ENCODE measurements around the gene EPB41L4B.

Gene EPB41L4B

DNA sequence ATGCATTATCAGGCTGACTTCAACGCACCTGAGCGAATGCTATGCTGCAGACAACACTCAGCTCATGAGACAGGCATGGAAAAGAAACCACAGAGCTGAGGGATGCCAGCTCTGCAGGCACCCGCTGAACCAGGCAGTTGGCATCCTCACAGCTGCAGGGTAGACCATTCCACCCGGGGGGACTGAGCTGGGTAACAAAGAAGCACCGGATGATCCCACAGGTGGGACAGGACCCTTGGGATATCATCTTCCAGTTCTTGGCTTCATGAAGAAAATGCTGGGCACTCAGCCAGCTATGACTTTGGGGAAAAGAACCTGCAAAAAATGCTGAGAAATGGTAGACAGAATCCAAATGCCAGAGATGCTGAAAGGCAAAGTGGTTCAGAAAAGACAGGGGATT is 9.6 kb downstream of the EPB41L4B start:
- Histone ChIP-seq H3K9me3 (ENCODE audit: control insufficient read depth, low read depth, low read length) (no peaks in the 10 kb centered on the region), H3K36me3 (ENCODE audit: control insufficient read depth, low read depth, low read length) (no peaks in the 10 kb centered on the region), H3K27ac (ENCODE audit: low read length) (no peak overlapping the region), H3K27me3 (ENCODE audit: control insufficient read depth, insufficient read depth, low read length) (no peaks in the 10 kb centered on the region), H3K4me1 (ENCODE audit: control insufficient read depth, low read depth, low read length) (peaks cover 43% of the 10 kb centered on the region), H3K4me3 (ENCODE audit: low read length) (no peak overlapping the region), H3K9ac (ENCODE audit: low read length) (no peak overlapping the region)

DNA sequence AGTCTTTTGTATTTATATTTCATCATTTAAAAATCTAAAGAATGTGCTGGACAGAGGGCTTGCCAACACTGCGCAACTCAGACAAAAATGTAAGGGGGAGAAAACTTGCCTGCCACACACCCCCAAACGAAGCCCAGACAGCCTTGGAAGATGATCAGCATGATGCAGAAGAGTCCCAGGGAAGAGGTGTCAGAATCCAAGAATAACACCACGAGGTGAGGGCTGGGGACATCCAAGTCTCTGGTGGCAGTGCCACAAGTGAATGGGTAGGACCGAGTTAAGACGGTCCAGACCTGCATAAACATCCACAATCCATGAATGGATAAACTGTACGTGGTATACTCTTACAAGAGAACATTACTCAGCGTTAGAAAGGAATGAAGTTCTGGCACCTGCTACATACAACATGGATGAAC is 10.4 kb downstream of the EPB41L4B start:
- H3K36me3 ChIP-seq (ENCODE audit: control insufficient read depth, low read depth, low read length): no peaks in the 10 kb centered on the region
- H3K4me1 ChIP-seq (ENCODE audit: control insufficient read depth, low read depth, low read length): peaks cover 36% of the 10 kb centered on the region
- H3K4me3 ChIP-seq (ENCODE audit: low read length): no peak overlapping the region
- no peak overlapping the region for H3K27ac ChIP-seq (ENCODE audit: low read length)
- H3K9me3 ChIP-seq (ENCODE audit: control insufficient read depth, low read depth, low read length): no peaks in the 10 kb centered on the region
- H3K9ac ChIP-seq (ENCODE audit: low read length): no peak overlapping the region
- no peaks in the 10 kb centered on the region for H3K27me3 ChIP-seq (ENCODE audit: control insufficient read depth, insufficient read depth, low read length)

DNA sequence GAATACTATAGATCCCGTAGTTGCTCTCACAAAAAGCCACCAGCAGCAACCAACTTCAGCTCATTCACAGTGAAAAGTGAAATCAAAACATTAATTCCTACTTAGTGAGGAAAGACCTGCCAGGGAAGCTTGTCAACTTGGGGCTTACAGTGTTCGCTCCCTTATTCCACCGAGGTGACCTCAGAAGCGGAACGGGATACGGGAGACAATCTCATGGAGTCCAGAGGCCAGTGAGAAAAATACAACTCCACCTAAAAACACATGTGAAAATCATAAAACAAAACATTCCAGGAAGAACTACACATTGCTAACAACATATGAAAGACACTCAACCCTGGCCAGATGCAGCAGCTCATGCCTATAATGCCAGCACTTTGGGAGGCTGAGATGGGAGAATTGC is 11.6 kb downstream of the EPB41L4B start:
- no peak overlapping the region for H3K9ac ChIP-seq (ENCODE audit: low read length)
- H3K27me3 ChIP-seq (ENCODE audit: control insufficient read depth, insufficient read depth, low read length): no peaks in the 10 kb centered on the region
- H3K9me3 ChIP-seq (ENCODE audit: control insufficient read depth, low read depth, low read length): no peaks in the 10 kb centered on the region
- H3K27ac ChIP-seq (ENCODE audit: low read length): no peak overlapping the region
- no peaks in the 10 kb centered on the region for H3K36me3 ChIP-seq (ENCODE audit: control insufficient read depth, low read depth, low read length)
- H3K4me1 ChIP-seq (ENCODE audit: control insufficient read depth, low read depth, low read length): peaks cover 24% of the 10 kb centered on the region
- H3K4me3 ChIP-seq (ENCODE audit: low read length): no peak overlapping the region

- H3K36me3 ChIP-seq (ENCODE audit: control insufficient read depth, low read depth, low read length): no peaks in the 10 kb centered on the region
- peaks cover 8% of the 10 kb centered on the region for H3K4me1 ChIP-seq (ENCODE audit: control insufficient read depth, low read depth, low read length)
- no peaks in the 10 kb centered on the region for H3K27me3 ChIP-seq (ENCODE audit: control insufficient read depth, insufficient read depth, low read length)
- H3K4me3 ChIP-seq (ENCODE audit: low read length): no peak overlapping the region
- H3K27ac ChIP-seq (ENCODE audit: low read length): no peak overlapping the region
- H3K9me3 ChIP-seq (ENCODE audit: control insufficient read depth, low read depth, low read length): no peaks in the 10 kb centered on the region
- H3K9ac ChIP-seq (ENCODE audit: low read length): no peak overlapping the region
Observed at GRCh38 chr9:109307380-109308240, 13.2 kb downstream of the EPB41L4B start.

DNA sequence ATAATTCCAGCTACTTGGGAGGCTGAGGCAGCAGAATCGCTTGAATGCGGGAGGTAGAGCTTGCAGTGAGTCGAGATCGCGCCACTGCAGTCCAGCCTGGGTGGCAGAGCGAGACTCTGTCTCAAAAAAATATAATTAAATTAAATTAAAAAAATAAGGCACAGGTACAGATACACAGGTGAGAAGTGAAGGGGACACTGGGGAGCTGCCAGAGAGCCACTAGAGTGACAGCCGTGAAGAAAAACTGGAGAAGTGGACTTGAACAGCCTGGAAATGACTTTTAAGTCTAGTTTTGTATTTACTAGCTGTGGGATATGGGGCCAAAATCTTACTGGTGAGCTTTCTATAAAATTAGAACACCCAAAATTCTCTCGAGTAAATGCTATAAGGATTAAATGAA is 15.1 kb downstream of the EPB41L4B start:
- H3K4me3 ChIP-seq (ENCODE audit: low read length): no peak overlapping the region
- no peaks in the 10 kb centered on the region for H3K36me3 ChIP-seq (ENCODE audit: control insufficient read depth, low read depth, low read length)
- peaks cover 3% of the 10 kb centered on the region for H3K4me1 ChIP-seq (ENCODE audit: control insufficient read depth, low read depth, low read length)
- H3K9me3 ChIP-seq (ENCODE audit: control insufficient read depth, low read depth, low read length): no peaks in the 10 kb centered on the region
- no peaks in the 10 kb centered on the region for H3K27me3 ChIP-seq (ENCODE audit: control insufficient read depth, insufficient read depth, low read length)
- no peak overlapping the region for H3K27ac ChIP-seq (ENCODE audit: low read length)
- H3K9ac ChIP-seq (ENCODE audit: low read length): no peak overlapping the region

DNA sequence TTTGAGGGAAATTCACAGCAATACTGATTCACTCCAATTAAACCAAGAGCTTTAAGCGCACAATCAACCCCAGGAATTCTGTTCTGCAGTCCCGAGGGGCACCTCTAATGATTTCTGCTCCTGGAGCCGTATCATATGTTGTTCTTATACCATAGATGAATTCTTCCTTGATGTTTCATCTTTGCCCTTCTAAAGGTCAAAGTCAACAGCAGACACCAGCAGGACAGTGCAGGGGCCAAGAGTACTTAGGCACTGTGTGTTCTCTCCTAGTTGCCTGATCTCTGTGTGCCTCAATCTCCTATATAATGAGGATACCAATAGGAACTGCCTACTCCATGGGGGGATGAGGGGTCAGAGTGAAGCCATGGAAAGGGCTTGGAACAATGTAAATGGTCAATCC is 16.5 kb downstream of the EPB41L4B start:
- Histone ChIP-seq H3K27me3 (ENCODE audit: control insufficient read depth, insufficient read depth, low read length) (no peaks in the 10 kb centered on the region), H3K27ac (ENCODE audit: low read length) (no peak overlapping the region), H3K4me3 (ENCODE audit: low read length) (no peak overlapping the region), H3K9me3 (ENCODE audit: control insufficient read depth, low read depth, low read length) (no peaks in the 10 kb centered on the region), H3K4me1 (ENCODE audit: control insufficient read depth, low read depth, low read length) (peaks cover 3% of the 10 kb centered on the region), H3K9ac (ENCODE audit: low read length) (no peak overlapping the region), H3K36me3 (ENCODE audit: control insufficient read depth, low read depth, low read length) (no peaks in the 10 kb centered on the region)

DNA sequence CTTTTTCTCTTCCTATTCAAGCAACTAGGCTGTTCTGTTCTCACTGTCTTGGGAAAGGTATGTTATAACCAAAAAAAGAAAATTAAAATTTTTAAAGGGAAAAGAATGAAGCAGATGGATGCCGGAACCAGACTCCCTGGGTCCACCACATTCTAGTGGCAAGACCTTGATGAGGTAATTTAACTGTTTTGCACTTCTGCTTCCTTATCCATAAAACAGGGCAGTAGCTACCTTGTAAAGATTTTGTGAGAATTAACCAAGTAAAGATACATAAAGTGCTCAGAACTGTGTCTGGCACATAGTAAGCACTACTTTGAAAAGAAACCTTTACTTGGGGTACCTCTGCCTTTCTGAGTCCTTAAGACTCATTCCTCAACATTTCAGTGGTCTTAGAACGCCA is 17.0 kb downstream of the EPB41L4B start:
- Histone ChIP-seq H3K4me3 (ENCODE audit: low read length) (no peak overlapping the region), H3K4me1 (ENCODE audit: control insufficient read depth, low read depth, low read length) (peaks cover 3% of the 10 kb centered on the region), H3K27ac (ENCODE audit: low read length) (no peak overlapping the region), H3K9ac (ENCODE audit: low read length) (no peak overlapping the region), H3K36me3 (ENCODE audit: control insufficient read depth, low read depth, low read length) (no peaks in the 10 kb centered on the region), H3K27me3 (ENCODE audit: control insufficient read depth, insufficient read depth, low read length) (no peaks in the 10 kb centered on the region), H3K9me3 (ENCODE audit: control insufficient read depth, low read depth, low read length) (no peaks in the 10 kb centered on the region)

DNA sequence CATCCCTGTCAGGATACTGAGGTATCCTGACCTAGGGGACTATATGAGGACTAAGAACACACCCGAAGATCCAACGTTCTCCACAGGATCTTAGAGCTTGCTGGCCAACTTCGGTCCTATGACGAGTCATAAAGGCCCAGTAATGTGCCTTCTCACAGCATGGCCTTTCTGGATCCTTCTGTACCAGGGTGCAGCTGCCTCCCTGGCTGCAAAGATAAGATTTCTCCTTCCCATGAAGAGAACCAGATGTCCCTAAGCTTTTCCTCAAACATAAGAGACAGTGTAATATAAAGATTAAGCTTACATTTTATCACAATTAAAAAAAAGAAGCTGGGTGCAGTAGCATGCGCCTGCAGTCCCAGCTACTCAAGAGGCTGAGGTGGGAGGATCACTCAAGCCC is 18.3 kb downstream of the EPB41L4B start:
- Histone ChIP-seq H3K27me3 (ENCODE audit: control insufficient read depth, insufficient read depth, low read length) (no peaks in the 10 kb centered on the region), H3K36me3 (ENCODE audit: control insufficient read depth, low read depth, low read length) (no peaks in the 10 kb centered on the region), H3K27ac (ENCODE audit: low read length) (no peak overlapping the region), H3K9me3 (ENCODE audit: control insufficient read depth, low read depth, low read length) (no peaks in the 10 kb centered on the region), H3K4me1 (ENCODE audit: control insufficient read depth, low read depth, low read length) (peaks cover 3% of the 10 kb centered on the region), H3K9ac (ENCODE audit: low read length) (no peak overlapping the region), H3K4me3 (ENCODE audit: low read length) (no peak overlapping the region)

DNA sequence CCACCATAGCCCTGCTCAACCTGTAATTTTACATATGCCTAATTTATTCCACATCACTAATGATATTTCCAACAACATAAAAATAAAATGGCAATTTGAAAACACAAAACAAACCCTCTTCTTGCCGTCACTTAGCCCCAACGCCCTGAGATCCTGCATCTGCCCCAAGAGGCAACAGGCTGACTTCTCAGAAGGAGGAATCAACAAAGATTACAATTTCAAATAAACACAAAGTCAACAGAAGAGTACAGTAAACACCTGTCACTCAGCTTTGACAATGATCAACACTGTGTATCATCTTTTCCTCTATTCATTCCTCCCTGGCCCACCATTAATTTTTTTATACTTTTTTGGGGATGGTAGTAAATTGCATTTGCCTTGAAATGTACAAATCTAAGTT is 19.8 kb downstream of the EPB41L4B start:
- no peaks in the 10 kb centered on the region for H3K27me3 ChIP-seq (ENCODE audit: control insufficient read depth, insufficient read depth, low read length)
- no peaks in the 10 kb centered on the region for H3K4me1 ChIP-seq (ENCODE audit: control insufficient read depth, low read depth, low read length)
- no peak overlapping the region for H3K9ac ChIP-seq (ENCODE audit: low read length)
- H3K36me3 ChIP-seq (ENCODE audit: control insufficient read depth, low read depth, low read length): no peaks in the 10 kb centered on the region
- H3K4me3 ChIP-seq (ENCODE audit: low read length): no peak overlapping the region
- H3K27ac ChIP-seq (ENCODE audit: low read length): no peak overlapping the region
- H3K9me3 ChIP-seq (ENCODE audit: control insufficient read depth, low read depth, low read length): no peaks in the 10 kb centered on the region

DNA sequence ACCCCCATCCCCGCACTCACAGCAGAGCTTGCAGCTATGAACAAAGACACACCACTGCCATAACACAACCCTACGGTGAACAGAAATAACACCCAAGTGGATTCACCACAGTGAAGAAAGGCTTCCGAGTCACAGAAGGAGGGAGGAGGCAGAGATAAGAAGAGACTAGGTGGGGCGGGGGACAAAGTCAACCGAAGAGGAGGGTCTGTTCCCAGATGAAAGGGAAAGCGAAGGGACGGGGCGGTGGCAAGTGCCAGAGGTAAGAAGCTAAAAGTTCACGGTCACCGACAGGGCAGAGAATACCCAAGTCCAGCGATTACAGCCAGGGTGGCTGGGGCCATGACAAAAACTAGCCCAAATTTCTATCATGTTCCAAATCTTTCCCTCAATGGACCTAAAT is 21.0 kb downstream of the EPB41L4B start:
- H3K4me1 ChIP-seq (ENCODE audit: control insufficient read depth, low read depth, low read length): no peaks in the 10 kb centered on the region
- H3K27me3 ChIP-seq (ENCODE audit: control insufficient read depth, insufficient read depth, low read length): no peaks in the 10 kb centered on the region
- H3K36me3 ChIP-seq (ENCODE audit: control insufficient read depth, low read depth, low read length): no peaks in the 10 kb centered on the region
- H3K4me3 ChIP-seq (ENCODE audit: low read length): no peak overlapping the region
- H3K9ac ChIP-seq (ENCODE audit: low read length): no peak overlapping the region
- H3K27ac ChIP-seq (ENCODE audit: low read length): no peak overlapping the region
- H3K9me3 ChIP-seq (ENCODE audit: control insufficient read depth, low read depth, low read length): no peaks in the 10 kb centered on the region

GRCh38 chr9:109297899-109298298 is 23.0 kb downstream of the EPB41L4B start:
- H3K27me3 ChIP-seq (ENCODE audit: control insufficient read depth, insufficient read depth, low read length): no peaks in the 10 kb centered on the region
- no peak overlapping the region for H3K4me3 ChIP-seq (ENCODE audit: low read length)
- H3K4me1 ChIP-seq (ENCODE audit: control insufficient read depth, low read depth, low read length): no peaks in the 10 kb centered on the region
- H3K36me3 ChIP-seq (ENCODE audit: control insufficient read depth, low read depth, low read length): no peaks in the 10 kb centered on the region
- H3K27ac ChIP-seq (ENCODE audit: low read length): no peak overlapping the region
- no peak overlapping the region for H3K9ac ChIP-seq (ENCODE audit: low read length)
- no peaks in the 10 kb centered on the region for H3K9me3 ChIP-seq (ENCODE audit: control insufficient read depth, low read depth, low read length)
